ENCODE results near the gene CD38. TPM values are rescaled to one million over a fixed set of nuclear protein-coding genes. Genes with fewer than 3 reads are reported as not detected.

Gene CD38
- total RNA-seq, 1 donor from 2014 or later = 0.15 TPM

GRCh38 chr4:15885422-15885821, 107.3 kb downstream of the CD38 start:
- Mint-ChIP-seq H3K27ac (ENCODE audit: unreplicated experiment) (no peak overlapping the region), H3K9me3 (ENCODE audit: unreplicated experiment) (no peaks in the 10 kb centered on the region), H3K36me3 (ENCODE audit: low read depth, unreplicated experiment) (no peaks in the 10 kb centered on the region), H3K4me1 (ENCODE audit: unreplicated experiment) (no peaks in the 10 kb centered on the region), H3K27me3 (ENCODE audit: unreplicated experiment) (no peaks in the 10 kb centered on the region), H3K4me3 (ENCODE audit: unreplicated experiment) (no peak overlapping the region)
- DNase-seq (ENCODE audit: low spot score) = no peak
- TF ChIP-seq CTCF (IDR thresholded peaks at IDR 0.05; ENCODE audit: unreplicated experiment) = no peak

GRCh38 chr4:15888515-15888914, 110.4 kb downstream of the CD38 start:
- no peak for TF ChIP-seq CTCF (IDR thresholded peaks at IDR 0.05; ENCODE audit: unreplicated experiment)
- Mint-ChIP-seq H3K27me3 (ENCODE audit: unreplicated experiment) (peaks cover 1% of the 10 kb centered on the region), H3K27ac (ENCODE audit: unreplicated experiment) (no peak overlapping the region), H3K9me3 (ENCODE audit: unreplicated experiment) (no peaks in the 10 kb centered on the region), H3K36me3 (ENCODE audit: low read depth, unreplicated experiment) (no peaks in the 10 kb centered on the region), H3K4me1 (ENCODE audit: unreplicated experiment) (no peaks in the 10 kb centered on the region), H3K4me3 (ENCODE audit: unreplicated experiment) (no peak overlapping the region)
- DNase-seq (ENCODE audit: low spot score) = no peak

- TF ChIP-seq CTCF (IDR thresholded peaks at IDR 0.05; ENCODE audit: unreplicated experiment) = no peak
- Mint-ChIP-seq H3K27me3 (ENCODE audit: unreplicated experiment) (peaks cover 3% of the 10 kb centered on the region), H3K36me3 (ENCODE audit: low read depth, unreplicated experiment) (no peaks in the 10 kb centered on the region), H3K4me1 (ENCODE audit: unreplicated experiment) (no peaks in the 10 kb centered on the region), H3K9me3 (ENCODE audit: unreplicated experiment) (no peaks in the 10 kb centered on the region), H3K27ac (ENCODE audit: unreplicated experiment) (no peak overlapping the region), H3K4me3 (ENCODE audit: unreplicated experiment) (no peak overlapping the region)
- no peak for DNase-seq (ENCODE audit: low spot score)
These were observed 112.2 kb downstream of the CD38 start for GRCh38 chr4:15890246-15890829.

GRCh38 chr4:15891312-15891711, 113.2 kb downstream of the CD38 start:
- Mint-ChIP-seq H3K27me3 (ENCODE audit: unreplicated experiment) (peaks cover 3% of the 10 kb centered on the region), H3K4me1 (ENCODE audit: unreplicated experiment) (no peaks in the 10 kb centered on the region), H3K4me3 (ENCODE audit: unreplicated experiment) (no peak overlapping the region), H3K9me3 (ENCODE audit: unreplicated experiment) (no peaks in the 10 kb centered on the region), H3K36me3 (ENCODE audit: low read depth, unreplicated experiment) (no peaks in the 10 kb centered on the region), H3K27ac (ENCODE audit: unreplicated experiment) (no peak overlapping the region)
- TF ChIP-seq CTCF (IDR thresholded peaks at IDR 0.05; ENCODE audit: unreplicated experiment) = no peak
- no peak for DNase-seq (ENCODE audit: low spot score)

GRCh38 chr4:15893962-15894361, 115.8 kb downstream of the CD38 start:
- TF ChIP-seq CTCF (IDR thresholded peaks at IDR 0.05; ENCODE audit: unreplicated experiment) = no peak
- no peaks in the 10 kb centered on the region for H3K36me3 Mint-ChIP-seq (ENCODE audit: low read depth, unreplicated experiment)
- no peaks in the 10 kb centered on the region for H3K4me1 Mint-ChIP-seq (ENCODE audit: unreplicated experiment)
- H3K4me3 Mint-ChIP-seq (ENCODE audit: unreplicated experiment) = no peak overlapping the region
- DNase-seq (ENCODE audit: low spot score) = no peak
- peaks cover 3% of the 10 kb centered on the region for H3K27me3 Mint-ChIP-seq (ENCODE audit: unreplicated experiment)
- H3K27ac Mint-ChIP-seq (ENCODE audit: unreplicated experiment) = no peak overlapping the region
- H3K9me3 Mint-ChIP-seq (ENCODE audit: unreplicated experiment) = no peaks in the 10 kb centered on the region

Data from endothelial cell (in vitro differentiated cells).